Mesodermal cell (in vitro differentiated cells): ENCODE measurements around the gene VANGL2.

Experiments
- H3K27ac ChIP-seq: 2 replicates; pipeline ENCODE4 v1.7.0; 2013; ENCODE audit warnings: mild to moderate bottlenecking, low read depth, low read length, moderate library complexity; ENCODE audit not compliant: severe bottlenecking
- H3K36me3 ChIP-seq: 2 replicates; pipeline ENCODE4 v1.7.1; 2013; ENCODE audit warnings: mild to moderate bottlenecking, low read length, moderate library complexity; ENCODE audit not compliant: control insufficient read depth, insufficient read depth
- H3K4me1 ChIP-seq: one replicate; pipeline ENCODE4 v1.7.1; 2013; ENCODE audit warnings: mild to moderate bottlenecking, low read length; ENCODE audit not compliant: insufficient read depth, control insufficient read depth, poor library complexity, severe bottlenecking
- H3K4me3 ChIP-seq: 2 replicates; pipeline ENCODE4 v1.7.0; 2013; ENCODE audit warnings: low read length, control low read depth, mild to moderate bottlenecking; ENCODE audit not compliant: insufficient read depth, poor library complexity, severe bottlenecking; ENCODE audit errors: extremely low read depth
- H3K9me3 ChIP-seq: 2 replicates; pipeline ENCODE4 v1.7.1; 2013; ENCODE audit warnings: mild to moderate bottlenecking, low read length, moderate library complexity; ENCODE audit not compliant: control insufficient read depth
- WGBS, 2 experiments: methylation state at CpG; one replicate each; pipeline ENCODE4 v1.1.5; 2013; ENCODE audit warnings: missing lambda C conversion rate in 2 of 2; ENCODE audit not compliant: insufficient coverage in 2 of 2; 5-methylcytosine and 5-hydroxymethylcytosine counted together

The VANGL2 gene

GRCh38 chr1:160394673-160395072, 5.7 kb upstream of the VANGL2 start:
- Histone ChIP-seq H3K9me3 (no peaks in the 10 kb centered on the region), H3K4me3 (no peak overlapping the region), H3K4me1 (peaks cover 4% of the 10 kb centered on the region), H3K27ac (no peak overlapping the region), H3K36me3 (no peaks in the 10 kb centered on the region)
- 92 to 96% methylated on average over 6 to 7 of the region's 8 CpGs for WGBS, 2 experiments

DNA sequence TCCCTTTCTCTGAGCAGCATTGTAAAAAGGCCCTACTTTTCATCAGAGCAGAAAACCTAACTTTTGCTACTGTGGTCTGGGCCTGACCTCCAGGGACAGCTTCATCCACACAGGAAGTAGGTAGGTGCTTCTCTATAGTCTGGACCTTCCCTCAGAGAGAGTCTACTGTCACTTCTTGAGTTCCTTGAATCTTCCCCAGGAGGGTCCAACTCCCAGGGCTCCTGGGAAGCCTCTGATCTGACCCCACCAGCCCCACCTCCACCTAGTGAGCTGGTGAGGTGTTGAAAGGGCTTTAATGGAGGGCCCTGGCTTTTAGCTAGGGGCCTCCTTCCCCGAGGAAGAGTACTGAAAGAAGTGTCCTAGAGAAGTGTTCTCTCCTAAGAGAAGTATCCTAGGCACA, 2.7 kb upstream of the VANGL2 start:
- WGBS, 2 experiments = 83 to 100% methylated on average over 1 of the region's 1 CpG
- H3K4me1 ChIP-seq = peaks cover 17% of the 10 kb centered on the region

DNA sequence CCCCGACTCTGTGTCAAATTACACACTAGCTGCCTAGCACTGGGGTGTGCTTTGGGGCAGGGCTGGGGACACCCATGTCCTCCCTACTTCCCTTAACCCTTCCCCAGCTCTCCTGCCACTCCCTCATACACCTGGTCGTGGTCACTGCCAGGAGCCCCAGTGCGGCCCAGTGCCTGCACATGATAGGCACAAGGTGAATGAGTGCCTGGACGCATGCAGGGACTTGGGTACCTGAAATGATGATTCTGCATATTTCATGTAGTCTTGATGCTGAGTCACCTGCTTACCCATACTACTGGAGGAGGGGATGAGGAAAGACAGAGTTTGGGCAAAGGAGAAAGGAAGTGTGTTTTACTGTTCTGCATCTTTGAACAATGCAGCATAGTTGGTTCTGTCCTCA, 1.5 kb upstream of the VANGL2 start:
- Histone ChIP-seq H3K27ac (no peak overlapping the region), H3K9me3 (no peaks in the 10 kb centered on the region), H3K4me1 (peaks cover 25% of the 10 kb centered on the region), H3K36me3 (no peaks in the 10 kb centered on the region), H3K4me3 (no peak overlapping the region)
- 92 to 100% methylated on average over 2 of the region's 4 CpGs for WGBS, 2 experiments

More for the DNA sequence above, 2.7 kb upstream of the VANGL2 start:
- Histone ChIP-seq H3K4me3 (no peak overlapping the region), H3K36me3 (no peaks in the 10 kb centered on the region), H3K9me3 (no peaks in the 10 kb centered on the region), H3K27ac (no peak overlapping the region)

GRCh38 chr1:160399544-160400222, 681 bp upstream of the VANGL2 start:
- WGBS, 2 experiments = 17 to 18% methylated on average over 7 to 12 of the region's 17 CpGs
- Histone ChIP-seq H3K9me3 (no peaks in the 10 kb centered on the region), H3K4me1 (peaks cover 25% of the 10 kb centered on the region), H3K27ac (peak overlapping the region; percentile 92), H3K4me3 (peak overlapping the region; percentile 41), H3K36me3 (no peaks in the 10 kb centered on the region)

DNA sequence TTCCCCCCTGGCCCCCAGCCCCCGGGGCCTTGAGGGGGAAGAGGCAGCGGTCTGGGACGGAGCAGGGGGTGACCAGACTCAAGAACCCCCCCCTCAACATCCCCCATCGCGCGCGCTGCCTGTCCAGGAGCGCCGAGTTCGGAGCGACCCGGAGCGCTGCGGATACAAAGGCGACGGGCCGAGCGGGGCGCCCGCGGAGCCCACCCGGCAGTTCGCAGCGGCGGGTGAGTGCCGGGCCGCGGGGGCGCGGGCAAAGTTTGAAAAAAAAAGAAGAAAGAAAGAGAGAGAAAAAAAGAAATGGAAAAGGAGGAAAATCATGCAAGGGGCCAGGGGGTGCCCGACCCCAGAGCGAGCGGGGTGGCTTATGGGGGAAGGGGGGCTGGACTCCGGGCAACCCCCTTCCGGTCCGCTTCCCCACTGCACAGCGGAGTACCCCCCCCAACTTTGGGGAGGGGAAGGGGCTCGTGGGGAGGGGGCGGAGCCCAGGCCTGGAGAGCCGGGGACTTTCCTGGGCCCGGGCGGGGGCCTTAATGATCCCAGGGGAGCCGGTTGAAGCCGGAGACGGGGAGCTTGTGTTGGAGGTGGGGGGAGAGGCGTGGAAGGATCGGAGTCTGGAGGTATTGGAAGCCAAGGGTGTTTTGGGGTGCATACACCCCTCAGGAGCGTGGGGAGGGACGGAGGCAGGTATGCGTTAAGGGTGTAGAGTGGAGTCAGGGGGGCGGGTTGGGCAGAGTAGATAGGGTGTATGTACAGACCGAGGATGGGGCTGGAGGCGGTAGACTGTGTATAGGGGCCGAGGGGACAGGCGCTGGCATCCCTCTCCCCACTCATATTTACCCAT, 502 bp downstream of the VANGL2 start:
- peak overlapping the region; percentile 71 for H3K27ac ChIP-seq

GRCh38 chr1:160401487-160401805, 1.1 kb downstream of the VANGL2 start:
- Histone ChIP-seq H3K36me3 (peaks cover 4% of the 10 kb centered on the region), H3K4me1 (peaks cover 28% of the 10 kb centered on the region), H3K27ac (no peak overlapping the region), H3K9me3 (no peaks in the 10 kb centered on the region), H3K4me3 (peak overlapping the region; percentile 88)
- WGBS, 2 experiments = 15 to 29% methylated on average over 5 to 6 of the region's 7 CpGs

More for the DNA sequence above, 502 bp downstream of the VANGL2 start:
- H3K4me3 ChIP-seq = peak overlapping the region; percentile 88
- no peaks in the 10 kb centered on the region for H3K9me3 ChIP-seq
- peaks cover 28% of the 10 kb centered on the region for H3K4me1 ChIP-seq
- H3K36me3 ChIP-seq = peaks cover 4% of the 10 kb centered on the region
- 0 to 1% methylated on average over 23 to 26 of the region's 55 CpGs for WGBS, 2 experiments

- WGBS, 2 experiments = 56 to 63% methylated on average over 6 to 8 of the region's 9 CpGs
- Histone ChIP-seq H3K4me1 (peaks cover 28% of the 10 kb centered on the region), H3K36me3 (peaks cover 4% of the 10 kb centered on the region), H3K4me3 (peak overlapping the region; percentile 88), H3K9me3 (no peaks in the 10 kb centered on the region), H3K27ac (peak overlapping the region; percentile 29)
Observed at GRCh38 chr1:160402001-160402795, 1.8 kb downstream of the VANGL2 start.

GRCh38 chr1:160403244-160403643, 2.9 kb downstream of the VANGL2 start:
- peaks cover 4% of the 10 kb centered on the region for H3K36me3 ChIP-seq
- no peaks in the 10 kb centered on the region for H3K9me3 ChIP-seq
- no peak overlapping the region for H3K4me3 ChIP-seq
- H3K4me1 ChIP-seq = peaks cover 39% of the 10 kb centered on the region
- WGBS, 2 experiments = 48 to 65% methylated on average over 3 of the region's 3 CpGs
- H3K27ac ChIP-seq = peak overlapping the region; percentile 29

DNA sequence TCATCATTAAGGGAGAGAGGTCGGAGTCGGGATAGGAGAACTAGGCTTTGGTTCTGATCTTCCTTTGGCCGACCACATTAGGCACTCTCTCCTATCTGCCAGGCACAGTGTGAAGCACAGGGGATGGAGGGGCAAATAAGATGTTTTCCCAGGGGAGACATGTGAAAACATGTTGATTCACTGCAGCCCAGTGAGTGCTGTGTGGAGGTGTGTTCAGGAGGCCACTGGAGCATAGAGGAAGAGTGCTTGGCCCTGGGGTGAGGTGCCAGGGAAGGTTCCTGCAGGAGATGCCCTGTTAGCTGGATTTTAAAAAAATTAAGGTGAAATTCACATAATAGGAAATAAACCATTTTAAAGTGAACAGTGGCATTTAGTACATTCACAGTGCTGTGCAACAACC, 3.7 kb downstream of the VANGL2 start:
- Histone ChIP-seq H3K36me3 (peaks cover 7% of the 10 kb centered on the region), H3K4me1 (peaks cover 44% of the 10 kb centered on the region), H3K4me3 (no peak overlapping the region), H3K27ac (no peak overlapping the region), H3K9me3 (no peaks in the 10 kb centered on the region)
- WGBS, 2 experiments = 82 to 94% methylated on average over 2 of the region's 3 CpGs

DNA sequence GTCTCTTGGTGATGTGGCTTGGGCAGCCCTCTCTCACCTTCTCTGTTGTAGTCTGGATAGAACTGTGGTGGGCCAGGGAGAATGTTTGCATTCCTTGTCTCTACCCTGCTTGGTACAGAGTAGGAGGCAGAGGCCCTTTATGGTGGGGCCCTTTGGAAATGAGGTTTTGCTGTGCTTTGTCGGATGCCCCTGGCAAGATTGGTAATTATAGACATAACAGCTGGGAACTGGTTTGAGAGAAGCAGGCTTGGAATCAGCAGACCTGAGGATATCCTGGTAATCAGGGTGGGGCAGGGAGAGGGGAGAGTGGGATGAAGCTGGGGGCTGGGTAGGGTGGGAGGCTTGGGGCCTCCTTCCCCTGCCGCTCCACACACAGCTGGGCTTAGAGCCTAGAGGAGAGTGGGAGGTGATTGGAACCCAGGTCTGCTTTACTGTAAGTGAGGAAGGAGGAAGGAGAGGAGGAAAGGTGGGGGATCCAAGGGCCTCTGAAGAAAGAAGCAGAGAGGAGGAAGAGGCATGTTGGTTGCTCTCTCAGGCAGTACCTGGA, 5.0 kb downstream of the VANGL2 start:
- 88% methylated on average over 1 of the region's 2 CpGs; no CpG with 5 or more reads in 1 of the 2 experiments for WGBS, 2 experiments
- Histone ChIP-seq H3K9me3 (no peaks in the 10 kb centered on the region), H3K36me3 (peaks cover 7% of the 10 kb centered on the region), H3K4me3 (no peak overlapping the region), H3K27ac (no peak overlapping the region), H3K4me1 (peaks cover 40% of the 10 kb centered on the region)
